ENCODE results near the gene SERPINA9.
"Not testable (repeated sequence)": the region's sequence is repeated elsewhere in the genome, so short reads cannot be mapped to it uniquely, and the experiment has no call there.

The SERPINA9 gene, protein sequence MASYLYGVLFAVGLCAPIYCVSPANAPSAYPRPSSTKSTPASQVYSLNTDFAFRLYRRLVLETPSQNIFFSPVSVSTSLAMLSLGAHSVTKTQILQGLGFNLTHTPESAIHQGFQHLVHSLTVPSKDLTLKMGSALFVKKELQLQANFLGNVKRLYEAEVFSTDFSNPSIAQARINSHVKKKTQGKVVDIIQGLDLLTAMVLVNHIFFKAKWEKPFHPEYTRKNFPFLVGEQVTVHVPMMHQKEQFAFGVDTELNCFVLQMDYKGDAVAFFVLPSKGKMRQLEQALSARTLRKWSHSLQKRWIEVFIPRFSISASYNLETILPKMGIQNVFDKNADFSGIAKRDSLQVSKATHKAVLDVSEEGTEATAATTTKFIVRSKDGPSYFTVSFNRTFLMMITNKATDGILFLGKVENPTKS

GRCh38 chr14:94476023-94476422 is at the start of gene SERPINA9:
Gene SERPINA9, minus strand, starts transcription at chr14:94476197. Its CDS starts 6,357 bp downstream, at chr14:94469840.
- DNase-seq (ENCODE audit: low read depth in 3 of 3, low spot score in 1 of 3) = no peak

DNA sequence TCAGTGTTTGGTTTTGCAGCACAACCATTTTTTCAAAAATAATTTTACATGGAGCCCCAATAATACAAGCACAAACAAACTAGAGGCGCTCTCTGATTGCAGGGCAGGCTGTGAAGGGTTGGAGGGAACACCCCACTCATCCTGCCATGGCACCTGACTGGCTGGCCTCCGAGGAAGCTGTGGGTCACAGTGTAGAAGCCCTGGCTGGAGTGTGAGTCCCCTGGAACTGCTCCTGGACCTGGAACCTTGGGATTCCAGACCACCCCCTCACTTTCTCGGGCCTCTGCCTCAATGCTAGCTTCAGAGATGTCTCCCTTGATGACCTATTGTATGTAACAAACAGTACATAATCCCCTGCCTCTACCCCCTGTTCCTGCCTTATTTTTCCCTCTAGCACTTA is 48.1 kb upstream of the SERPINA9 start:
- no peak for DNase-seq (ENCODE audit: low read depth in 3 of 3, low spot score in 1 of 3)

DNA sequence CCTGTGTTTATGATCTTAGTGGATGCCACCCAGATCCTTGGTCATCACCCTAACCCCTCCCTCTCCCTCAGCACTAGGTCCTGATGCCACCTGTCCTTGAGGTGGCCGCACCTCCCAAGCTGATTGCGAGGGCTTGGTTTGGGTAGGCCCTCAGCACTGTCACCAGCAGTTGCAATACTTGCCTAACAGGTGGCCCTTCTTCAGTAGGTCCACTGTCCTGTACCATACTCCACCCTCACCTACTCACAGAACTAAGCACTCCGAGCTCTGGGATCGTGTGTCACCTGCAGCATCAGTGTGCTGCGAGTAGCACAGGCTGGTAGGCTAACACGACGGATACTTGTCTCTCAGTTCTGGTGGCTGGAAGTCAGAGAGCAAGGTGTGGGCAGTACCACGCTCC is 47.3 kb upstream of the SERPINA9 start:
- no peak for DNase-seq (ENCODE audit: low read depth in 3 of 3, low spot score in 1 of 3)

GRCh38 chr14:94522115-94522724 is 46.2 kb upstream of the SERPINA9 start:
- DNase-seq (ENCODE audit: low read depth in 3 of 3, low spot score in 1 of 3) = no peak

- DNase-seq (ENCODE audit: low read depth in 3 of 3, low spot score in 1 of 3) = no peak
Observed at GRCh38 chr14:94521375-94522114, 45.5 kb upstream of the SERPINA9 start.

DNA sequence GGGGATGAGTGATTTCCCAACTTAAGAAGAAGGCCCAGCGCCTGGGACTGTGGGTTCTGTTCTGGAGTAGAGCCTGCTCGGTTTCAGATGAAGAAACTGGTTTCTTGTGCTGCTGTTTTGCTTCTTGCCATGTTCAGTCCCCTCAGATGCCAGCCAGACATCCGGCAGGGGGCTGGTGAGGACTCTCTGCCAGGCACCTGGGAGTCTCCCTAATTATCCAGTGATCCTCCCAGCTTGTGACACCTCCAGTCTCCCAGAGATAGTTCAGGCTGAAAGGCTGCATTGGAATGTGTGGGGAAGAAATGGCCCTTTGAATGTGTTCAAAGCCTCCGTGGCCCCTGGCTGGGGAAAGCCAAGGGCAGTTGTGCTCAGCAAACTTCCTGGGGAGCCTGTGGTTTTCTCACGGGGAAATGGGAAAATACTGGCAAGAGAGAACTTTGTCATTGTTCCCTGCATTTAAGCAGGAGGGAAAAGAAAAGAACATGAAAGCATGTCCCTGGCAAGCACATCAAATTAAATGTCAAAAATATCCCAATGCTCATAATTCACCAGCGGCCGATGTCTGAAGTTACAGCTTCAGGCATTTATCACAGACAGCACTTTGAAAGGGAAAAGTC is 41.8 kb upstream of the SERPINA9 start:
- no peak for DNase-seq (ENCODE audit: low read depth in 3 of 3, low spot score in 1 of 3)

DNA sequence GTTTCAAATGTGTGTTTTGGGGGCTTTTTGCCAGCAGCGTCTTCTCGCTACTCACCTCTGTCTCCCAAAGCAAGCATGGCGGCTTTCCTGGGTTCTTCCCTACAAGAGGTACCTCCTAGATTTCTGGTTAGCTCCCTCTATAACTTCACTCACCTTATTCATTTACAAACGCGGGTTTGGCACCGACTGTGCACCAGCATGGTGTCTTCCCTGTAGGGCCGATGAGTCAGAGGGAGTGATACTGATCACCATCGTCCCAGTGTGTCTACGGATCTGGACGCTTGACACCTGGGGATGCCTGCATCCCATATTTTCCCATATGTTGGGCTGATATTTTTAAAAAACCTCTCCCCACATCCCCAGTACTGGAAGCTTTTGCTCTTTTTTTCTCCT is 41.2 kb upstream of the SERPINA9 start:
- no peak for DNase-seq (ENCODE audit: low read depth in 3 of 3, low spot score in 1 of 3)

GRCh38 chr14:94515856-94516255 is 39.9 kb upstream of the SERPINA9 start:
- DNase-seq (ENCODE audit: low read depth in 3 of 3, low spot score in 1 of 3) = no peak

DNA sequence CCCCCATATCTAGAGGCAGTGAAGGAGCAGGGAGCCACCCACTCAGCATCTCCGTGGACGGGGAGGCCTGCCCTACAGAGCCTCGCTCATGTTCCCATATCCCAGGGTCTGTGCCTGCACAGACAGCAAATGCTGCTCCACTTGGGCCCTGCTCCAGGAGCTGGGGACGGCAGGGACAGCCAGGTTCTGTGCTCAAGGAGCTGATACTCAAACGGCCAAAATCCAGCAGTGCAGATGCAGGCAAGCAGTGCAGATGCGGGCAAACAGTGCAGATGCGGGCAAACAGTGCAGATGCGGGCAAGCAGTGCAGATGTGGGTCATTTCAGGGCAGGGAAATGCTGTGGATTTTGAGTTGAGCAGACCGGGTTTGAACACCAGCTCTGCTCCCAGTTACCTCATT is 39.4 kb upstream of the SERPINA9 start:
- DNase-seq (ENCODE audit: low read depth in 3 of 3, low spot score in 1 of 3) = no peak

DNA sequence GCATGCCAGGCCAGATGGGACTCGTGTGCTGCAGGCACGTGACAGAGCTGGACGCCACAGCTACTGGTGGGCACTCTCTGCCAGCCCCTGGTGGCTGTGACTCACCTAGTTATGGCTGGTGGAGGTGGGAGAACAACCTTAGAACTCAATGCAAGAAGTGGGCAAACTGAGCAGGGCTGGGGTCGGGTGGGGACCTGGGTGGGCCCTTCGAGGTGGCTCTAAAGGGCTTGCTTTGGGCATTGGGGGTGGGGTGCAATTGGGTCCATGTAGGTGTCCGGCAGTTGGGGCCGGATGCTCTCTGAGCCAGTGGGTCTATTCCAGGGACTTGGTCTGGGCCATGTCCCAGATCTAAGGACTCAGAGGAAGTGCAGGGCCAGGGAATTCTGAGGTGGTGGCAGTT is 38.4 kb upstream of the SERPINA9 start:
- DNase-seq (ENCODE audit: low read depth in 3 of 3, low spot score in 1 of 3) = no peak

GRCh38 chr14:94510481-94510880 is 34.5 kb upstream of the SERPINA9 start:
- not testable (repeated sequence) for DNase-seq (ENCODE audit: low read depth in 3 of 3, low spot score in 1 of 3)

- no peak for DNase-seq (ENCODE audit: low read depth in 3 of 3, low spot score in 1 of 3)
Observed at GRCh38 chr14:94509356-94509755, 33.4 kb upstream of the SERPINA9 start, which contains the start of gene SERPINA12. Gene SERPINA12, minus strand, starts transcription at chr14:94509469. Its CDS starts 11,072 bp downstream, at chr14:94498397.

DNA sequence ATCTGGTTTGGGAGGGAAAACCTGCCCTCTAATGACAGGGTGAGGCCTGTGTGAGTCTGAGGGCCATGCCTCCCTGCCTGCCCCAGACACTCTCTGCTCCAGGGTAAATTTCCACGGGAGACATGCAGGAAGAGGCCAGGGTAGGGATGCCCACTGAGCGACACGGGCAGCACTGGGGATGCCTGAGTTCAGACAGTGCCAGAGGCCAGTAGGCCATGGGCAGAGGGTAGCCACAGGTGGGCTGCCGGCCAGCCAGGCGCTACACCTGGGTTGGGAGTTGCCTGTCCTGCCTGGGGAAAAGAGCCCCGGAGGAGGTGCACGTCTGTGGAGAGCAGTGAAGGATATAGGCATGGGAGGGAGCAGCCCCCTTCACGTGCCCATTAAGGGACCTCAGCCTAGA is 29.6 kb upstream of the SERPINA9 start:
- DNase-seq (ENCODE audit: low read depth in 3 of 3, low spot score in 1 of 3) = no peak

DNA sequence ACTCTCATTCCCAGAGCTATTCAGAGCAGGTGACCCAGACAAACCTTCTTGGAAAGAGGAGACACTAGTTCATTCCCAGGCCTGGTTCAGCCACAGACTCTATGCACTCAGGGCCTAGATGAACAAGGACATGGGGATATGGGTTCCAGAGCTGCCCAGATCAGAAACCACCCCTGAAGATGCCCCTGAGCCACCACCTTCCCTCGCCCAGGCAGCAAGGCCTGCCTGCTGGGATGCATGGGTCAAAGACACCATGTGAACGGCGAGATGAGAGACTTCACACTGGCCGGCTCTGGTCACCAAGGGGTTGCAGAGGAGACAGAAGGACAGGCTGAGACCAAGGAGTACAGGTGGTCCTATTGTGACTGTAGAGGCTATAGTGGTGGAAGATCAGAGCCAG is 29.2 kb upstream of the SERPINA9 start:
- no peak for DNase-seq (ENCODE audit: low read depth in 3 of 3, low spot score in 1 of 3)

DNA sequence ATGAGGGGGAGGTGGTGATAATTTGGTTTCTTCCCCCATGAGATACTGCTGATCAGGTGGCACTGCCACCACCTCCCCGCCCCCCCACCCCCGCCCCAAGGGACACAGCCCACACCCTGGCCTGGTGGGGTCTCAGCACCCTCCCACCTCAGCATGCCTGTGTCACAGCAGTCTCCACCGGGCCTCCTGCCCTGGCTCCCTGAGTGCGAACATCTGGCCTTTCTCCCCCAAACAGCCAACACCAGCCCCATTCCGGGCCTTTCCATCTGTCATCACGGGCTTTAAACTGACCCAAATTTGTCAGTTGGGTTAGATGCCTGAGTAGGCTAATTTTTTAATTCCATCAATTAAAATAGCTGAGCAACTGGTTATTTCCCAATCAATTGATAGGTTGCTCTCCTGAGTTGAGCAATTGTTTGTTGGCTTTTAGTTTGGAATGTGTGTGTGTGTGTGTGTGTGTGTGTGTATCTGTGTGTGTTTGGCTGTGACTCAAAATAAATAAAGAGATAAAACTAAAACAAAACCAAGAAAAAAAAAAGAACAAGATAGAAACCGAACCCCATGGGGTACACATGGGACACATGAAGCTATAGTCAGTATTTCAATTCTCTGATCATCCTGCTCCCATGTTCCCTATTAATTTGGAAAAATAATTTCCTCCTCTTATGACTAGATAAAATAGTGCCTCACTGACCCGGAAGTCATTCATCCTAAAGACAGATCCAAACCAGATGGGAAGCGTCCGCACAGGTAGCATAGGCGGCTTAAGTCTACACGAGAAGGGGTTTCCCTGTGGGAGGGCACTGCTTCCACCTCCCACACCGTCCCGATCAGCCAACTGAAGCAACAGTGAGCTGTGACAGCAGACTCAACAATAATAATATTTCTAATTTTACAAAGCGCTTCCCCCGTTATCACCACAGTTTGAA is 25.9 kb upstream of the SERPINA9 start:
- DNase-seq (ENCODE audit: low read depth in 3 of 3, low spot score in 1 of 3) = no peak

DNA sequence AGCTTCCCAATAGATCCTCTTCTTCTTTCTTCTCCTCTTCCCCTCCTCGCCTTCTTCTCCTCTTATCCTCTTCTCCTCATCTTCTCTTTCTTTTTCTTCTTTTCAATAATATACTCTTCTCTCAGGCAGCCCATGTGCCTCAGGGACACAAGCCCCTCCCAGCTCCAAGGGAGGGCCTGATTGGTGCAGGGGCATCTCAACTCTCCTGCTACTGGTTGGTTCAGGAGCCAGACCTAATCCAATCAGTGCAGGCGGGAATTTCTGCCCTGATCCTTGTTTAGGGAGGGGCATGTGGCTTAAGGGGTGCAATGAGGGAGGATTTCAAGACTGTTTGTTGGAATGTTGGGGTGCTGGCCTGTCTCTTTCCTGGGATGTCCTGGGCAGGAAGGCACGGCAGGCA is 24.3 kb upstream of the SERPINA9 start:
- no peak for DNase-seq (ENCODE audit: low read depth in 3 of 3, low spot score in 1 of 3)

- DNase-seq (ENCODE audit: low read depth in 3 of 3, low spot score in 1 of 3) = no peak
Observed at GRCh38 chr14:94499673-94500072, 23.7 kb upstream of the SERPINA9 start.

- DNase-seq (ENCODE audit: low read depth in 3 of 3, low spot score in 1 of 3) = no peak
Observed at GRCh38 chr14:94498215-94498614, 22.2 kb upstream of the SERPINA9 start.

- DNase-seq (ENCODE audit: low read depth in 3 of 3, low spot score in 1 of 3) = no peak
Observed at GRCh38 chr14:94494085-94494484, 18.1 kb upstream of the SERPINA9 start.

GRCh38 chr14:94491511-94491910 is 15.5 kb upstream of the SERPINA9 start:
- no peak for DNase-seq (ENCODE audit: low read depth in 3 of 3, low spot score in 1 of 3)
